Small intestine (tissue), 7 donors: ENCODE data around the gene EPHA3. TPM values are rescaled to one million over a fixed set of nuclear protein-coding genes. Genes with fewer than 3 reads are reported as not detected.
A peak's percentile ranks its signal among the peaks of the same experiment; 100 is the strongest.

Experiments
- DNase-seq, 2 donors: peaks; one replicate each; pipeline versions ENCODE4 v3.0.0 to v3.0.0-alpha.2; 2013
- FAIRE-seq: peaks from 2 replicates; lab custom pipeline; 2012; peaks lifted over from hg19 to GRCh38; lab: Jason Lieb, UNC
- H3K27ac ChIP-seq, 3 donors: one replicate each; pipeline ENCODE4 v1.5.1; 2013; ENCODE audit warnings: low read length in 2 of 3, mild to moderate bottlenecking in 2 of 3, control low read depth in 1 of 3, inconsistent platforms in 1 of 3, low read depth in 1 of 3, moderate library complexity in 1 of 3
- H3K27me3 ChIP-seq, 3 donors: one replicate each; pipeline ENCODE4 v1.6.1; 2013; ENCODE audit warnings: low read length in 3 of 3, inconsistent platforms in 1 of 3; ENCODE audit not compliant: control insufficient read depth in 3 of 3, insufficient read depth in 3 of 3
- H3K36me3 ChIP-seq, 3 donors: one replicate each; pipeline ENCODE4 v1.6.1; 2013; ENCODE audit warnings: low read length in 3 of 3, inconsistent platforms in 1 of 3, low read depth in 1 of 3, mild to moderate bottlenecking in 1 of 3, moderate library complexity in 1 of 3; ENCODE audit not compliant: control insufficient read depth in 3 of 3, insufficient read depth in 2 of 3
- H3K4me1 ChIP-seq, 3 donors: one replicate each; pipeline ENCODE4 v1.6.1; 2013; ENCODE audit warnings: low read length in 2 of 3, inconsistent platforms in 1 of 3, low read depth in 1 of 3, mild to moderate bottlenecking in 1 of 3, moderate library complexity in 1 of 3; ENCODE audit not compliant: control insufficient read depth in 3 of 3, insufficient read depth in 2 of 3
- H3K4me3 ChIP-seq, 3 donors: one replicate each; pipeline ENCODE4 v1.5.1; 2013; ENCODE audit warnings: low read length in 3 of 3, control low read depth in 1 of 3, inconsistent platforms in 1 of 3, low read depth in 1 of 3, mild to moderate bottlenecking in 1 of 3, moderate library complexity in 1 of 3
- H3K9me3 ChIP-seq, 2 donors: one replicate each; pipeline ENCODE4 v1.6.1; 2013; ENCODE audit warnings: low read depth in 1 of 2, low read length in 1 of 2; ENCODE audit not compliant: control insufficient read depth in 2 of 2, insufficient read depth in 1 of 2
- WGBS, 3 donors: extraction: QIAGEN DNeasy Blood & Tissue Kit; methylation state at CpG; one replicate each; pipeline ENCODE4 v1.1.7; 2013; 5-methylcytosine and 5-hydroxymethylcytosine counted together
- polyA plus RNA-seq, 4 donors: library from polyadenylated mRNA; stranded (reverse) in 3 of 4; unstranded in 1 of 4; fragments of 200-250 nt in 3 of 4; fragments of 120-200 nt in 1 of 4; gene quantifications; one replicate each; pipeline versions ENCODE4 v1.2.1 to v1.2.3, GENCODE V29; 2013
- donor health status: healthy with polysubstance abuse.
- donor health status: control.
- donor health status: control.
- donor health status: Bipolar disorder and iron deficiency.
- donor health status: healthy.

EPHA3 gene
- polyA plus RNA-seq, 4 donors: under 0.01 to 3.0 (median 0.88) TPM; not detected in 1

DNA sequence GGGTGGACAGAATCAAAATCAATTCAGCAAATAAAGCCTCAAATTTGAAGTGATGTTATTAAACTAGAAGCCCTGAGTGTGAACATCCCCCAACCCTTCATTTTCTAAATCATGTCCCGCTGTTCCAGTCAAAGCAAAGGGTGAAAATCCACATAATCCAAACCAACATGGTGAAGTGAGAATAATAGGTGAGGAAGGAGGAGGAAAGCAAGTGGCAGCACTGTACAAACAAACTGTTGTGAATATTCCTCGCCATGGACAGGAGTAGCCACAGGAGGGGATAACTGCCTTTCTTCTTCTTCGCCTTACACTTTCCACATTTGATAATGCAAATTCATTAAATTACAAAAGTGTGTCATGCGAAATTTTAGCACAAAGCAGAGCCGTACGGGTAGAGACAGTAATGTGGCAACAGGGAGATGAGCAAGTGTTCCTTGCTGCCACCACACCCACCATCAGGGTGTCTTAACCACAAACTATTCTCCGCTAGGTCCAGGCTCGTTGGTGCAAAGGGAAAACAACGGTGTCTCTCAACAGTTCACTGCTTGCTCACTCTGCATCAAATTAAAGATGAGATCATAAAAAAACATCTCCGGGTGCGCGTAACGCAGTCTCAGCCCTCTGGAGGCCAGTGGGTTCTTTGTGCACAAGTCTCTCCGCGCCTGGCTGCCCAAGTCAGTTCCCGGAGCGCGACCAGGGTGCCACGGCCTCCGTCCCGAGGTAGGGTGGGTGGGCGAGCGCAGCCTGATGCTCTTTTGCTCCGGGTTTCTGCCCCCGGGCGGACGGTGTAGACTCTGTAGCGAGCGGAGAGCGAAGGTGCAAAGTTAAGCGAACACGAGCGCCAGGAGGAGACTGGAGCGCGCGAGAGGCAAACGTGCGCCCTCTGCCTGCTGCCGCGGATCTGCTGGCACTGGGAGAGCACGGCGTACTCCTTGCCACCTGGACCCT, 6.7 kb downstream of the EPHA3 start:
- no peaks in the 10 kb centered on the region for H3K9me3 ChIP-seq
- peak; percentile 40 to 79 for DNase-seq
- no peak overlapping the region for H3K27ac ChIP-seq
- H3K27me3 ChIP-seq: peaks cover 0 to 12% (median 4%) of the 10 kb centered on the region in 3 donors
- peak overlapping the region; percentile 6 to 42 (median 28) for H3K4me3 ChIP-seq
- 3 to 7% (median 6%) methylated on average over 42 of the region's 42 CpGs for WGBS, 3 donors
- no peaks in the 10 kb centered on the region for H3K36me3 ChIP-seq
- no peak for FAIRE-seq
- no peaks in the 10 kb centered on the region for H3K4me1 ChIP-seq

GRCh38 chr3:89114841-89115223, 7.4 kb downstream of the EPHA3 start:
- Histone ChIP-seq H3K9me3 (no peaks in the 10 kb centered on the region), H3K27ac (no peak overlapping the region), H3K36me3 (no peaks in the 10 kb centered on the region), H3K27me3 (peaks cover 0 to 12% (median 4%) of the 10 kb centered on the region in 3 donors), H3K4me3 (peak overlapping the region in 1 of 3 donors; percentile 42), H3K4me1 (no peaks in the 10 kb centered on the region)
- FAIRE-seq (no peak), DNase-seq (no peak)
- WGBS, 3 donors: 19 to 23% (median 20%) methylated on average over 11 to 13 of the region's 13 CpGs

DNA sequence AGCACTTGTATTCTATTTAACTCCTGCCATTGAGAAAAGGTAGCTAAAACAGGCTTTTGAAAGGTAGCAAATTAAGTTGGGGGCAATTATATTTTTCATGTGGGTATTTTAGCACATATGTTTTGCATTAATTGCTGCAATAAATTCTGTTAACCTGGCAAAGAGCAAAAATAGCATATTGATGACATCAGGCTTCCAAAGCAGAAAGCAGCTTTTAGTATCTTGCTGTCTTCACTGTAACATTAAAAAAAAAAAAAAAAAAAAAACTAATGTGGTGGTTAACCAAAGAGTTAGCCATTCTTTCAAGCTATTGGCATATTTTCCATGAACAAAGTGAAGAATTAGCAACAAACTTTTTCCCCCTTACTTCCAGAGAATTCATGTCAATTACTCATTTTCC, 9.1 kb downstream of the EPHA3 start:
- Histone ChIP-seq H3K4me1 (no peaks in the 10 kb centered on the region), H3K36me3 (no peaks in the 10 kb centered on the region), H3K4me3 (no peak overlapping the region), H3K9me3 (no peaks in the 10 kb centered on the region), H3K27me3 (peaks cover 0 to 12% (median 4%) of the 10 kb centered on the region in 3 donors), H3K27ac (no peak overlapping the region)
- no peak for DNase-seq
- no peak for FAIRE-seq

DNA sequence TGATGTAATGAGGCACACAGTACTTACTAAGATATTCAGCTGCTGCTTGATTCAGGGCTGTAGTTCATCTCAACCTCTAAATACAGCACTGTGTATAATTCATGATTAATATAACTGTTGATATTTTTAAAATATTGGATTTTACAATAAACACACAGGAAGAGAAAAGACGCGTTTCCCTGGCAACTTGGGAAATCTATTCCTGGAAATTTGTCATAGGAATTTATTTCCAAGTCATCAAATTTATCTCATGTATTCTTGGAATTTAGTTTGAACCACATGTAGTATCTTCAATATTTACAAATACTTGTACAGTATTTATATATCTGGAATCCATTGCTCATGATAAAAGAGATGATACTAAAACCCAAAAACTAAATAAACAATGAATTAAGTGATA, 30.6 kb downstream of the EPHA3 start:
- no peaks in the 10 kb centered on the region for H3K27me3 ChIP-seq
- H3K9me3 ChIP-seq: no peaks in the 10 kb centered on the region
- H3K27ac ChIP-seq: no peak overlapping the region
- FAIRE-seq (no peak), DNase-seq (no peak)
- no peaks in the 10 kb centered on the region for H3K4me1 ChIP-seq
- no peak overlapping the region for H3K4me3 ChIP-seq
- 56 to 88% (median 85%) methylated on average over 2 of the region's 2 CpGs for WGBS, 3 donors
- H3K36me3 ChIP-seq: no peaks in the 10 kb centered on the region

- 34 to 50% (median 42%) methylated on average over 3 of the region's 3 CpGs for WGBS, 3 donors
- FAIRE-seq (no peak), DNase-seq (no peak)
- no peak overlapping the region for H3K27ac ChIP-seq
- H3K36me3 ChIP-seq: no peaks in the 10 kb centered on the region
- no peaks in the 10 kb centered on the region for H3K27me3 ChIP-seq
- no peak overlapping the region for H3K4me3 ChIP-seq
- no peaks in the 10 kb centered on the region for H3K9me3 ChIP-seq
- no peaks in the 10 kb centered on the region for H3K4me1 ChIP-seq
Observed at GRCh38 chr3:89139870-89140269, 32.4 kb downstream of the EPHA3 start.

DNA sequence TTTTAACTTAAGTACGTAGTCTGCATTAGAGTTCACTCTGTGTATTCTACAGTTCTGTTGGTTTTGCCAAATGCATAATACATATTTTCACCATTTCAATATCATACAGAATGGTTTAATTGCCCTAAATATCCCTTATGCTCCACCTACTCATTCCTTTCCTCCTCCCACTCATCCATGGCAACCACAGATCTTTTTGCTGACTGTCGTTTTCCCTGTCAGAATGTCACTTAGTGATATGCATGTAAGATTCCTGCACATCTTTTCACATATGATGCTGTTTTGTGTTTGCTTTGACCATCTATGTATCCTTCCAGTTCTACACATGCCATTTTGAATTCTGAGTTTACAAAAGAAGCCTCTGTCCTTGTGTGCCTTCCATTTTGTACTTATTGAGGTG, 36.7 kb downstream of the EPHA3 start:
- 56 to 77% (median 56%) methylated on average over 2 of the region's 2 CpGs for WGBS, 3 donors
- Histone ChIP-seq H3K4me1 (no peaks in the 10 kb centered on the region), H3K9me3 (no peaks in the 10 kb centered on the region), H3K4me3 (no peak overlapping the region), H3K27ac (no peak overlapping the region), H3K27me3 (no peaks in the 10 kb centered on the region), H3K36me3 (no peaks in the 10 kb centered on the region)
- DNase-seq (no peak), FAIRE-seq (no peak)

DNA sequence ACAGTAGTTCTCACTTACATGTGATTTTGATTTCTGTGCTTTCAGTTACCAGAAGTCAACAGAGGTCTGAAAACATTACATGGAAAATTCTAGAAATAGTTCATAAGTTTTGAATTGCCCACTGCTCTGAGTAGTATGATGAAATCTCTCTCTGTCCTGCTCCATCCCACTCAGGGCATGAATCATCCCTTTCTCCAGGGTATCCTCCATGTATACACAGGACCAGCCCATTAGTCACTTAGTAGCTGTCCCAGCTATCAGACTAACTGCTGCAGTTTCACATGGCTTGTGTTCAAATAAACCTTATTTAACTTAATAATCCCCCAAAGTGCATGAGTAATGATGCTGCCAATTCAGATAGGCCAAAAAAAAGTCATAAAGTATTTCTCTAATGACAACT, 38.6 kb downstream of the EPHA3 start:
- Histone ChIP-seq H3K9me3 (no peaks in the 10 kb centered on the region), H3K4me3 (no peak overlapping the region), H3K36me3 (no peaks in the 10 kb centered on the region), H3K27ac (no peak overlapping the region), H3K4me1 (no peaks in the 10 kb centered on the region), H3K27me3 (no peaks in the 10 kb centered on the region)
- DNase-seq: no peak
- no peak for FAIRE-seq

DNA sequence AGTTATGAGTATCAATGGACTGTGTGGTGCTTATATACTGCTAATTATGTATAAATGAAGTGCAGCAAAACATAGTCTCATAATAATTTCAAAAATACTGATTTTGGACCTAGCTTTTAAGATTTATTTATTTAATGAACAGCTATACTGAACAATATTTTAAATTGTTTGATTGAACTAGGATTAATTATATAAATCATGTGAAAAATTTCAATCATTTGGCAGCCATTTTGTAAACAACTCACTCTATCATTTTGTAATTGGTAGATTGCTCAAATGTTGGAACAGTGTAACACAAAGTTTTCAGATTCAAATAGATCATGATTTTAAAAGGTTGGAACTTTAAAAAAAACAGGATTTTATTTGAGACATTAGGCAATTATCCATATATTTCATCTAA, 47.0 kb downstream of the EPHA3 start:
- no peaks in the 10 kb centered on the region for H3K27me3 ChIP-seq
- no peak overlapping the region for H3K27ac ChIP-seq
- DNase-seq (no peak), FAIRE-seq (no peak)
- H3K9me3 ChIP-seq: no peaks in the 10 kb centered on the region
- H3K36me3 ChIP-seq: no peaks in the 10 kb centered on the region
- H3K4me1 ChIP-seq: no peaks in the 10 kb centered on the region
- no peak overlapping the region for H3K4me3 ChIP-seq
